SK-N-SH (cell line): Measurements from ENCODE around the gene CCDC54. TPM values are rescaled to one million over a fixed set of nuclear protein-coding genes. Genes with fewer than 3 reads are reported as not detected.

ENCODE experiments used
- CTCF ChIA-PET: fragments of 300-600, 350-600 bp; formaldehyde crosslinking; extraction: SDS; loops from one replicate; lab custom pipeline; 2021; lab: Yijun Ruan, JAX
- POLR2A ChIA-PET: fragments of 350-600 bp; sonication (Branson Sonifier 250); formaldehyde crosslinking; extraction: SDS; loops from one replicate; lab custom pipeline; 2020; ENCODE audit warnings: antibody characterized with exemption, inconsistent platforms; lab: Yijun Ruan, JAX
- DNase-seq: peaks from one replicate; pipeline ENCODE4 v3.0.0; 2012
- H2AFZ ChIP-seq: fragments of 200-600 bp; sonication (generic); 2 replicates; pipeline ENCODE4 v1.8.1; 2016; ENCODE audit warnings: antibody characterized with exemption, mild to moderate bottlenecking, low read depth
- H3F3A ChIP-seq: fragments of 200-600 bp; sonication (generic); replicated peaks from 2 replicates; pipeline ENCODE3; 2016; ENCODE audit warnings: antibody characterized with exemption, mild to moderate bottlenecking; ENCODE audit not compliant: insufficient read depth
- H3K27ac ChIP-seq, 2 experiments: fragments of 200-500 bp in 1 of 2; fragments of 200-600 bp in 1 of 2; sonication (Bioruptor generic) in 1 of 2; sonication (generic), shearing (Covaris generic) in 1 of 2; 2 replicates each; pipeline versions ENCODE4 v1.5.1 to v1.6.1; 2014 to 2016; ENCODE audit warnings: low read depth in 2 of 2, inconsistent platforms in 1 of 2, low read length in 1 of 2, mild to moderate bottlenecking in 1 of 2, mixed read lengths in 1 of 2
- H3K27me3 ChIP-seq: fragments of 200-600 bp; sonication (generic), shearing (Covaris generic); 2 replicates; pipeline ENCODE4 v1.6.1; 2016; ENCODE audit warnings: mixed run types; ENCODE audit not compliant: insufficient read depth
- H3K36me3 ChIP-seq, 2 experiments: fragments of 200-500 bp in 1 of 2; fragments of 200-600 bp in 1 of 2; sonication (Bioruptor generic) in 1 of 2; sonication (generic) in 1 of 2; replicated peaks in 1 of 2; 2 replicates each; pipeline versions ENCODE3 to v1.5.1; 2014 to 2016; ENCODE audit warnings: low read length in 1 of 2, mild to moderate bottlenecking in 1 of 2; ENCODE audit not compliant: insufficient read depth in 2 of 2, control insufficient read depth in 1 of 2
- H3K4me1 ChIP-seq, 2 experiments: fragments of 200-500 bp in 1 of 2; fragments of 200-600 bp in 1 of 2; sonication (Bioruptor generic) in 1 of 2; sonication (generic), shearing (Covaris generic) in 1 of 2; 2 replicates each; pipeline versions ENCODE4 v1.5.1 to v1.6.1; 2014 to 2016; ENCODE audit warnings: low read depth in 1 of 2, low read length in 1 of 2, mixed run types in 1 of 2; ENCODE audit not compliant: insufficient read depth in 2 of 2, control insufficient read depth in 1 of 2
- H3K4me2 ChIP-seq: fragments of 200-600 bp; sonication (generic), shearing (Covaris generic); 2 replicates; pipeline ENCODE4 v1.6.1; 2017; ENCODE audit warnings: mixed run types
- H3K4me3 ChIP-seq, 2 experiments: fragments of 200-500 bp in 1 of 2; fragments of 200-600 bp in 1 of 2; sonication (Bioruptor generic) in 1 of 2; sonication (generic), shearing (Covaris generic) in 1 of 2; 2 replicates each; pipeline versions ENCODE4 v1.5.1 to v1.8.1; 2014 to 2016; ENCODE audit warnings: low read depth in 2 of 2, inconsistent platforms in 1 of 2, low read length in 1 of 2, mild to moderate bottlenecking in 1 of 2, mixed read lengths in 1 of 2, moderate library complexity in 1 of 2
- H3K79me2 ChIP-seq: fragments of 200-600 bp; sonication (generic); 2 replicates; pipeline ENCODE4 v1.8.1; 2017; ENCODE audit warnings: mild to moderate bottlenecking; ENCODE audit not compliant: insufficient read depth
- H3K9ac ChIP-seq: fragments of 200-600 bp; sonication (generic); 2 replicates; pipeline ENCODE4 v1.6.1; 2017; ENCODE audit warnings: mixed run types
- H3K9me2 ChIP-seq: fragments of 200-600 bp; sonication (generic); 2 replicates; pipeline ENCODE4 v1.6.1; 2017; ENCODE audit warnings: mixed run types
- H3K9me3 ChIP-seq: fragments of 200-600 bp; sonication (generic); 2 replicates; pipeline ENCODE4 v1.6.1; 2017; ENCODE audit warnings: mixed run types, mild to moderate bottlenecking, moderate library complexity
- H4K20me1 ChIP-seq: fragments of 200-600 bp; sonication (generic); 2 replicates; pipeline ENCODE4 v1.6.1; 2017; ENCODE audit warnings: mild to moderate bottlenecking, mixed run types; ENCODE audit not compliant: insufficient read depth
- CHD2 ChIP-seq: fragments of 150-350 bp; IDR thresholded peaks from 2 replicates; pipeline ENCODE4 v1.6.1; 2018; ENCODE audit warnings: low read length; ENCODE audit not compliant: partially characterized antibody
- CTCF ChIP-seq: fragments of 200-600 bp; sonication (generic); IDR thresholded peaks from 2 replicates; pipeline ENCODE4 v1.6.1; 2017; ENCODE audit warnings: antibody characterized with exemption, mild to moderate bottlenecking, moderate library complexity
- EZH2phosphoT487 ChIP-seq: fragments of 200-600 bp; sonication (generic); IDR thresholded peaks from 2 replicates; pipeline ENCODE4 v1.6.1; 2017; ENCODE audit warnings: low read depth, mixed run types, mild to moderate bottlenecking, antibody characterized with exemption, moderate library complexity, borderline replicate concordance
- FOSL2 ChIP-seq: IDR thresholded peaks from 2 replicates; pipeline ENCODE4 v1.4.0; 2012; ENCODE audit warnings: low read depth, mild to moderate bottlenecking, moderate library complexity, borderline replicate concordance
- JUND ChIP-seq: IDR thresholded peaks from 2 replicates; pipeline ENCODE4 v1.4.0; 2012
- MEF2A ChIP-seq: IDR thresholded peaks from 2 replicates; pipeline ENCODE4 v1.4.0; 2012; ENCODE audit warnings: low read depth, borderline replicate concordance
- NFIC ChIP-seq: IDR thresholded peaks from 2 replicates; pipeline ENCODE4 v1.4.0; 2012; ENCODE audit warnings: borderline replicate concordance
- NRF1 ChIP-seq: IDR thresholded peaks from 2 replicates; pipeline ENCODE4 v1.6.1; 2012; ENCODE audit warnings: low read depth, mild to moderate bottlenecking, low read length
- PBX3 ChIP-seq: IDR thresholded peaks from 2 replicates; pipeline ENCODE4; 2012
- RXRA ChIP-seq: IDR thresholded peaks from 2 replicates; pipeline ENCODE4 v1.4.0; 2012; ENCODE audit warnings: low read depth, mild to moderate bottlenecking, borderline replicate concordance
- TAF1 ChIP-seq: IDR thresholded peaks from 2 replicates; pipeline ENCODE4 v1.6.1; 2012; ENCODE audit warnings: low read depth, mild to moderate bottlenecking, low read length, moderate library complexity, borderline replicate concordance
- TCF12 ChIP-seq: IDR thresholded peaks from 2 replicates; pipeline ENCODE4 v1.4.0; 2012
- USF2 ChIP-seq: fragments of 150-350 bp; IDR thresholded peaks from 2 replicates; pipeline ENCODE4 v1.6.1; 2017; ENCODE audit warnings: antibody characterized with exemption, low read length, low read depth, borderline replicate concordance
- WGBS: methylation state at CpG from one replicate; pipeline ENCODE4 v1.1.6; 2017; ENCODE audit warnings: low lambda C conversion rate; 5-methylcytosine and 5-hydroxymethylcytosine counted together
- polyA plus RNA-seq, 3 experiments: library from polyadenylated mRNA; depleted of rRNA; stranded (reverse); fragments of >200 nt; gene quantifications; 2 replicates each; pipeline ENCODE4 v1.2.3, GENCODE V29; 2012

The CCDC54 gene
- polyA plus RNA-seq, 1 of the 3 experiments (the other 2 are of a cell fraction) = not detected

- Histone ChIP-seq H3K4me2 (no peak overlapping the region), H3K9me3 (peaks cover 6% of the 10 kb centered on the region; the same call in 1 of the 2 replicates), H3K4me1 (peaks cover 0 to 4% of the 10 kb centered on the region in 2 experiments; a peak in 2 of 4 replicates), H3K27me3 (no peaks in the 10 kb centered on the region), H3K9me2 (no peaks in the 10 kb centered on the region), H3K9ac (no peak overlapping the region), H3K79me2 (no peaks in the 10 kb centered on the region), H3K4me3 (no peak overlapping the region), H3K27ac (no peak overlapping the region; a peak in 1 of 4 replicates), H3F3A (no peaks in the 10 kb centered on the region), H4K20me1 (no peaks in the 10 kb centered on the region), H3K36me3 (no peaks in the 10 kb centered on the region), H2AFZ (no peak overlapping the region)
- no peak for DNase-seq
- CTCF ChIA-PET = interaction anchor here (1.3 to 3.1 kb wide), 2 partner anchors 9 to 140 kb away, joined by 4 to 25 read pairs; no protein-coding TSS in a partner anchor
- TF ChIP-seq RXRA = no peak
- TF ChIP-seq CTCF = no peak
- POLR2A ChIA-PET = no interaction called here
- 83% methylated on average over 2 of the region's 2 CpGs for WGBS
Measured at GRCh38 chr3:107411779-107412178, 34.5 kb downstream of the CCDC54 start.

GRCh38 chr3:107412376-107412775 is 35.1 kb downstream of the CCDC54 start:
- Histone ChIP-seq H3K27ac (peak overlapping the region in 1 of 2 experiments; percentile 44; a peak in 2 of 4 replicates), H3K4me3 (no peak overlapping the region), H3K9me2 (no peaks in the 10 kb centered on the region), H3F3A (no peaks in the 10 kb centered on the region), H3K9ac (no peak overlapping the region), H3K27me3 (no peaks in the 10 kb centered on the region), H3K4me1 (peaks cover 0 to 4% of the 10 kb centered on the region in 2 experiments; a peak in 2 of 4 replicates), H3K36me3 (no peaks in the 10 kb centered on the region), H3K9me3 (peaks cover 6% of the 10 kb centered on the region; the same call in 1 of the 2 replicates), H3K4me2 (no peak overlapping the region), H4K20me1 (no peaks in the 10 kb centered on the region), H3K79me2 (no peaks in the 10 kb centered on the region), H2AFZ (0 out of 2 replicates have a peak overlapping the region, but pooled peaks have one; percentile 1)
- ChIA-PET CTCF (interaction anchor here (1.3 to 3.1 kb wide), 2 partner anchors 9 to 141 kb away, joined by 4 to 25 read pairs; no protein-coding TSS in a partner anchor), POLR2A (no interaction called here)
- no peak for DNase-seq
- TF ChIP-seq TCF12 (peak; percentile 30; the same call in 1 of the 2 replicates), MEF2A (no peak), NFIC (peak; percentile 57; the same call in 1 of the 2 replicates), FOSL2 (peak; percentile 18; the same call in 1 of the 2 replicates), PBX3 (peak; percentile 27)
- WGBS = 53% methylated on average over 3 of the region's 3 CpGs

- Histone ChIP-seq H4K20me1 (no peaks in the 10 kb centered on the region), H3K27ac (no peak overlapping the region), H3K9me2 (no peaks in the 10 kb centered on the region), H3K79me2 (no peaks in the 10 kb centered on the region), H3K27me3 (no peaks in the 10 kb centered on the region), H3F3A (no peaks in the 10 kb centered on the region), H3K36me3 (no peaks in the 10 kb centered on the region), H3K4me3 (no peak overlapping the region), H3K4me2 (no peak overlapping the region), H3K4me1 (peaks cover 0 to 4% of the 10 kb centered on the region in 2 experiments; a peak in 2 of 4 replicates), H3K9me3 (peaks cover 6% of the 10 kb centered on the region; the same call in 1 of the 2 replicates), H3K9ac (no peak overlapping the region), H2AFZ (no peak overlapping the region)
- no peak for DNase-seq
- CTCF ChIA-PET = interaction anchor here (1.3 to 3.1 kb wide), 2 partner anchors 142 kb away, joined by 4 to 12 read pairs; no protein-coding TSS in a partner anchor
- WGBS = 96% methylated on average over 6 of the region's 6 CpGs
- POLR2A ChIA-PET = no interaction called here
- no peak for TF ChIP-seq EZH2phosphoT487
- TF ChIP-seq USF2 = no peak
- TF ChIP-seq JUND = no peak
- TF ChIP-seq CTCF = no peak
- TF ChIP-seq PBX3 = no peak
- TF ChIP-seq CHD2 = no peak
- no peak for TF ChIP-seq FOSL2
- no peak for TF ChIP-seq NRF1
- no peak for TF ChIP-seq TAF1
Measured at GRCh38 chr3:107413264-107413663, 36.0 kb downstream of the CCDC54 start.
